ENCODE measurements around the gene PNCK. TPM values are rescaled to one million over a fixed set of nuclear protein-coding genes. Genes with fewer than 3 reads are reported as not detected.
A peak's percentile ranks its signal among the peaks of the same experiment; 100 is the strongest.

Gene PNCK
- total and polyA plus RNA-seq, 12 donors, result 2.0 to 15.6 (median 5.7) TPM

GRCh38 chrX:153642051-153642654 lies 31.5 kb downstream of the PNCK start:
- H3K4me3 ChIP-seq, result peak overlapping the region in 6 of 10 donors; percentile 17 to 39 (median 19)
- ATAC-seq, result peak in 1 of 8 donors; percentile 11

DNA sequence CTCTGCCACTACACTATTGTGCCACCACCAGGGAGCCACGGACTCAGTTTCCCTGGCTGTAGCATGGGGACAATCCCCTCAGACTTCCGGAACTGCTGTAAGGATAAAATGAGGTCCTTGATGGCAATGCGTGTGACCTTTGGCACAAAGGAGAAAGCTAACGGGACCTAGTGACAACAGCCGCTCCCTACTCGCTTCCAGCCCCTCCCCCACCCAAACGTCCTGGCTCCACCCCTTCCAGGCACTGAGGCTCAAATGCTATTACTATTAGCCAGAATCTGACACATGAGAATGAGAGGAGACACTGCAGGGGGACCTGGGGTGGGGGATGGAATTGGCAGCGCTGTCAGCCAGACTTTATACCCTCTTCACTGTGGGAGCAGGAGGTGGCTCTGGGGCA lies 32.0 kb downstream of the PNCK start:
- Histone ChIP-seq H3K4me3 (peak overlapping the region in 1 of 10 donors; percentile 39), H3K4me1 (peaks cover 0 to 19% (median 5%) of the 10 kb centered on the region in 9 donors), H3K36me3 (no peaks in the 10 kb centered on the region), H3K27me3 (peaks cover 0 to 71% (median 46%) of the 10 kb centered on the region in 7 donors), H3K9me3 (no peaks in the 10 kb centered on the region), H3K27ac (no peak overlapping the region)
- ATAC-seq (no peak), DNase-seq (no peak)
- intact Hi-C loops (cut with DNase I), result loop anchor here in 1 of 10 donors (10.0 kb wide), 1 partner anchor 87 kb away; no protein-coding TSS in a partner anchor
- TF ChIP-seq CTCF (IDR thresholded peaks at IDR 0.05), result no peak
- WGBS, 2 donors, result 6 to 8% methylated on average over 8 of the region's 8 CpGs

More at GRCh38 chrX:153642051-153642654, 31.5 kb downstream of the PNCK start:
- Histone ChIP-seq H3K9me3 (no peaks in the 10 kb centered on the region), H3K36me3 (no peaks in the 10 kb centered on the region), H3K27me3 (peaks cover 0 to 77% (median 51%) of the 10 kb centered on the region in 7 donors), H3K27ac (no peak overlapping the region), H3K4me1 (peaks cover 0 to 23% (median 5%) of the 10 kb centered on the region in 9 donors)
- DNase-seq, result no peak
- intact Hi-C loops (cut with DNase I), result loop anchor here in 1 of 10 donors (10.0 kb wide), 1 partner anchor 87 kb away; no protein-coding TSS in a partner anchor
- 1 to 3% methylated on average over 9 to 58 of the region's 62 CpGs for WGBS, 2 donors
- no peak for TF ChIP-seq CTCF (IDR thresholded peaks at IDR 0.05)

DNA sequence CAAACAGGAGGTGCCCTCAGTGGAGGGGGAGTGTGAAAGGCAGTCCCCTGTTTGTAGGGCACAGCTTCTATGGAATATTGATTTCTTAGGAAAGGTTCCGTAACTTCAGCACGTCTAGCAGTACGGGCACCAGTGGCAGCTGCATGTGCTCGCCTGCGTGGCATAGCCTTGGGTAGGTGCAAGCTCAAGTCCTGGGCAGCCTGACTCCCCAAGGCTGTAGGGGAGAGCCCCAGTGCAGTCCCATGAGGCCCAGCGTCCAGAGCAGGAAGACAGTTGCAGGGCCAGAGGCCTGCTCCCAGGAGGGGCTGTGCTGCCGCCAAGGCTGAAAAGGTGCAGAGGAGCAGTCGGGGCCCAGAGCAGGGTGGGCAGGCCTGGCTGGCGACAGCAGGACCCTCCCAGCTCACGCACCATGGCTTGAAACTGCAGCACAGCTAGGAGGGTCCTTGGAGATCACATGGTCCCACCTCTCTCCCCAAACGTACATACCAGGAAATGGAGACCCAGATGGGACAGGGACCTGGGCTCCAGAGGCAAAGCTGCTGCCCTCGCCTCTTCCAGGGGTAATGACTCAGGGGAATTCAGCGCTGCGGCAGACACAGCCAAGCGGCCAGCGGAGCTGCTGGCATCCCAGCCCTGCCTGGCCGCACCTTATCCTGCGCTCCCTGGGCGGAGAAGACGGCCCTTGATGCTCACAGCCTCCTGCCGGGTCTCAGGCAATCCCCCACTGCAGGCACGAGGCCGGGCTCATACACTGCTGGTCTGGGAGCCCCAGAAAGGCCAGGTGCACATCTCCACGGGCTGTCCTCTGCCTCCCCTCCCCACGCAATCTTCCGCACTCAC lies 32.7 kb downstream of the PNCK start:
- intact Hi-C loops (cut with DNase I), result loop anchor here in 1 of 10 donors (10.0 kb wide), 1 partner anchor 86 kb away; no protein-coding TSS in a partner anchor
- DNase-seq (no peak), ATAC-seq (no peak)
- H3K27me3 ChIP-seq, result peaks cover 0 to 65% (median 39%) of the 10 kb centered on the region in 7 donors
- WGBS, 2 donors, result 60 to 75% methylated on average over 18 to 26 of the region's 26 CpGs
- H3K9me3 ChIP-seq, result no peaks in the 10 kb centered on the region
- H3K4me1 ChIP-seq, result peaks cover 0 to 18% (median 5%) of the 10 kb centered on the region in 9 donors
- H3K27ac ChIP-seq, result no peak overlapping the region
- no peak overlapping the region for H3K4me3 ChIP-seq
- no peaks in the 10 kb centered on the region for H3K36me3 ChIP-seq
- TF ChIP-seq CTCF (IDR thresholded peaks at IDR 0.05), result no peak

DNA sequence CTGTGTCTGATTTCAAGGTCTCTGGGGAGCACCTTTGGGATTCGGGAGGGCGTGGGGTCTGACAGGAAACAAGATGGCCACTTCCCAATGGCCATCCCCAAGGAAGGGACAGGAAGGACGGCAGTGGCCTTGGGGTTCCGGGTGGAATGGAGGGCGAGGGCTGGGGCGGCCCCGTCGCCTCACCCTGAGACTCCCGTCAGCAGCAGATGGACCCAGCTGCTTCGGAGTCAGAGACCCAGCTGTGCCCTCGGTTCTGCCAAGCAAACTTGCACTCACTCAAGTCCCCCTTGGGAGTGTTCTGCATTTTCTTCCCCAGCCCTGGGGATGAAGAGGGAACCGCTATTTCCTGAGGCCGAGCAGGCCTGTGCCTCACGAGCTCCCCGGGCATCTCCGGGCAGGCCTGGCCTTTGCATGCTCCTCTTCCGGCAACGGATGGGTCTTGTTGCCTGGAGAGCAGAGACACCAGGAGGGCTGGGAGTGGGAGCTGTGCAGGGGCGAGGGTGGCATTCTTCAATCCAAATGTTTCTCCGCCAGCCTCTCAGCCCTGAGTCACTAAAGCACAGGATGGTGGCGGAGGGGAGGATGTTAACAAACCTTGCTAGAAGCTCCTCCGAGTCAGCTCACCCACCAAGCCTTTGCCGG lies 33.4 kb downstream of the PNCK start:
- peaks cover 0 to 18% (median 5%) of the 10 kb centered on the region in 9 donors for H3K4me1 ChIP-seq
- ATAC-seq, result no peak
- no peaks in the 10 kb centered on the region for H3K36me3 ChIP-seq
- H3K27ac ChIP-seq, result no peak overlapping the region
- H3K4me3 ChIP-seq, result no peak overlapping the region
- no peak for TF ChIP-seq CTCF (IDR thresholded peaks at IDR 0.05)
- 76 to 85% methylated on average over 19 to 23 of the region's 23 CpGs for WGBS, 2 donors
- H3K9me3 ChIP-seq, result no peaks in the 10 kb centered on the region
- no peak for DNase-seq
- intact Hi-C loops (cut with DNase I), result loop anchor here in 1 of 10 donors (10.0 kb wide), 1 partner anchor 85 kb away; no protein-coding TSS in a partner anchor
- H3K27me3 ChIP-seq, result peaks cover 0 to 57% (median 32%) of the 10 kb centered on the region in 7 donors

Data from heart right ventricle (tissue), 16 donors.